Measurements from ENCODE around the gene FAM47A. TPM values are rescaled to one million over a fixed set of nuclear protein-coding genes. Genes with fewer than 3 reads are reported as not detected.

The FAM47A gene
- total RNA-seq, 4 donors from 2014 or later = not detected

DNA sequence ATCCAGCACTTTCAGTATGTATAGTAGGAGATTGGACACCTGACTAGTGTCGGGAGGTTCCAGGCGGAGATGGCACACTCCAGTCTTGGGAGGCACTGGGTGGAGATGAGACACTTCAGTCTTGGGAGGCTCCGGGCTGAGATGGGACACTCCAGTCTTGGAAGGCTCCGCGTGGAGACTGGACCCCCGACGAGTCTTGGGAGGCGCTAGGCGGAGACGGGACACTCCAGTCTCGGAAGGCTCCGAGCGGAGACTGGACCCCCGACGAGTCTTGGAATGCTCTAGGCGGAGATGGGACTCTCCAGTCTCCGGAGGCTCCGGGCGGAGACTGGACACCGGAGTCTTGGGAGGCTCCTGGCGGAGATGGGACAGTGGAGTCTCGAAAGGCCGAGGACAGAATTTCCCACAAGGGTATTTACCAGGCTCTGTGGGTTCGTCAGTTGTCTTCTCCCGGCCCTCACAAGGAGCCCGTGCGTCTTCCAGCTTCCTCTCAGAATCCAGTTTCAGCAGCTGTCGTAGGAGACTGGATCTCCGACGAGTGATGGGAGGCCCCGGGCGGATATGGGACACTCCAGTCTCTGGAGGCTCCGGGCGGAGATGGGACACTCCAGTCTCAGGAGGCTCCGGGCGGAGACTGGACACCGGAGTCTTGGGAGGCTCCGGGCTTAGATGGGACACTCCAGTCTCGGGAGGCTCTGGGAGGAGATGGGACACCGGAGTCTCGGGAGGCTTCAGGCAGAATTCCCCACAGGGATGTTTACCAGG lies 952 bp downstream of the FAM47A start:
- H3K36me3 ChIP-seq = no peaks in the 10 kb centered on the region
- no peaks in the 10 kb centered on the region for H3K27me3 ChIP-seq
- peak in 1 of 2 donors; percentile 33 for DNase-seq (ENCODE audit: low spot score in 2 of 2)
- no peak overlapping the region for H3K4me3 ChIP-seq
- no peaks in the 10 kb centered on the region for H3K4me1 ChIP-seq
- 95% methylated on average over 41 of the region's 41 CpGs for WGBS
- H3K27ac ChIP-seq = no peak overlapping the region
- TF ChIP-seq, protein P1, sequence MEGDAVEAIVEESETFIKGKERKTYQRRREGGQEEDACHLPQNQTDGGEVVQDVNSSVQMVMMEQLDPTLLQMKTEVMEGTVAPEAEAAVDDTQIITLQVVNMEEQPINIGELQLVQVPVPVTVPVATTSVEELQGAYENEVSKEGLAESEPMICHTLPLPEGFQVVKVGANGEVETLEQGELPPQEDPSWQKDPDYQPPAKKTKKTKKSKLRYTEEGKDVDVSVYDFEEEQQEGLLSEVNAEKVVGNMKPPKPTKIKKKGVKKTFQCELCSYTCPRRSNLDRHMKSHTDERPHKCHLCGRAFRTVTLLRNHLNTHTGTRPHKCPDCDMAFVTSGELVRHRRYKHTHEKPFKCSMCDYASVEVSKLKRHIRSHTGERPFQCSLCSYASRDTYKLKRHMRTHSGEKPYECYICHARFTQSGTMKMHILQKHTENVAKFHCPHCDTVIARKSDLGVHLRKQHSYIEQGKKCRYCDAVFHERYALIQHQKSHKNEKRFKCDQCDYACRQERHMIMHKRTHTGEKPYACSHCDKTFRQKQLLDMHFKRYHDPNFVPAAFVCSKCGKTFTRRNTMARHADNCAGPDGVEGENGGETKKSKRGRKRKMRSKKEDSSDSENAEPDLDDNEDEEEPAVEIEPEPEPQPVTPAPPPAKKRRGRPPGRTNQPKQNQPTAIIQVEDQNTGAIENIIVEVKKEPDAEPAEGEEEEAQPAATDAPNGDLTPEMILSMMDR (IDR thresholded peaks at IDR 0.05) = no peak
- TF ChIP-seq EP300 (IDR thresholded peaks at IDR 0.05) (no peak), POLR2AphosphoS5 (IDR thresholded peaks at IDR 0.05) (no peak), POLR2A (IDR thresholded peaks at IDR 0.05) (no peak)
- no peaks in the 10 kb centered on the region for H3K9me3 ChIP-seq

DNA sequence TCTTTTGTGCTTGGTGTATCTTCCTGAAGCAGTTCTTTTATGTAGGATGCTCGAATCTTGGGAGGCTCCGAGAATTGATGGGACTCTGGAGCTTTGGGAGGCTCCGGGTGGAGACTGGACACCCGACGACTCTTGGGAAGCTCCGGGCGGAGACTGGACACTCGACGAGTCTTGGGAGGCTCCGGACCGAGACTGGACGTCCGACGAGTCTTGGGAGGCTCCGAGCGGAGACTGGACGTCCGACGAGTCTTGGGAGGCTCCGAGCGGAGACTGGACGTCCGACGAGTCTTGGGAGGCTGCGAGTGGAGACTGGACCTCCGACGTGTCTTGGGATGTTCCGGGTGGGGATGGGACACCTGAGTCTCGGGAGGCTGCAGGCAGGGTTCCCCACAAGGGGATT lies 1.6 kb downstream of the FAM47A start:
- Histone ChIP-seq H3K27me3 (no peaks in the 10 kb centered on the region), H3K4me1 (no peaks in the 10 kb centered on the region), H3K36me3 (no peaks in the 10 kb centered on the region), H3K4me3 (no peak overlapping the region), H3K9me3 (no peaks in the 10 kb centered on the region), H3K27ac (no peak overlapping the region)
- TF ChIP-seq, protein P1 (IDR thresholded peaks at IDR 0.05) = no peak
- TF ChIP-seq EP300 (IDR thresholded peaks at IDR 0.05) = no peak
- no peak for TF ChIP-seq POLR2A (IDR thresholded peaks at IDR 0.05)
- no peak for TF ChIP-seq POLR2AphosphoS5 (IDR thresholded peaks at IDR 0.05)
- DNase-seq (ENCODE audit: low spot score in 2 of 2) = no peak
- WGBS = 93% methylated on average over 29 of the region's 29 CpGs

DNA sequence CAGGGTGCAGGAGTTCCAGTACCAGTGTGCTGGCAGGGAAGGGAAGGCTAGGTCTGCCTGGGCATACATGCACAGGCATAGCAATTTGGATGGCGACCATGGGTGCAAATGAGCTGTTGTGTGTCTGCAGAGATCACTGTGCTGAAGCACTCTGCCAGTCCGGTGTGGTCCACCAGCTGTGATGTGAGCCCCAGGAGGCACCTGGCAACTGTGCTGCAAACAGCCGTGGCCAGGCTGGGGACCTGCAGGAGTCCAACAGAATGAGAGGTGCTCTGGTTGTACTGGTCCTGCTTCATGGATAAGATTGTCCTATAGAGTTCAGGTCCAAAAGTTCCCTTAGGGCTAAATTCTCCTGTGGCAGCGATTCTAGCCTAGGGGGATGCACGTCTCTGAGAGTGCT lies 6.1 kb downstream of the FAM47A start:
- Histone ChIP-seq H3K4me3 (no peak overlapping the region), H3K36me3 (no peaks in the 10 kb centered on the region), H3K27ac (no peak overlapping the region), H3K4me1 (no peaks in the 10 kb centered on the region), H3K27me3 (no peaks in the 10 kb centered on the region), H3K9me3 (no peaks in the 10 kb centered on the region)
- DNase-seq (ENCODE audit: low spot score in 2 of 2) = peak in 1 of 2 donors; percentile 29
- 69% methylated on average over 2 of the region's 5 CpGs for WGBS
- TF ChIP-seq POLR2A (IDR thresholded peaks at IDR 0.05) (no peak), POLR2AphosphoS5 (IDR thresholded peaks at IDR 0.05) (no peak), EP300 (IDR thresholded peaks at IDR 0.05) (no peak)
- TF ChIP-seq, protein P1 (IDR thresholded peaks at IDR 0.05) = no peak

DNA sequence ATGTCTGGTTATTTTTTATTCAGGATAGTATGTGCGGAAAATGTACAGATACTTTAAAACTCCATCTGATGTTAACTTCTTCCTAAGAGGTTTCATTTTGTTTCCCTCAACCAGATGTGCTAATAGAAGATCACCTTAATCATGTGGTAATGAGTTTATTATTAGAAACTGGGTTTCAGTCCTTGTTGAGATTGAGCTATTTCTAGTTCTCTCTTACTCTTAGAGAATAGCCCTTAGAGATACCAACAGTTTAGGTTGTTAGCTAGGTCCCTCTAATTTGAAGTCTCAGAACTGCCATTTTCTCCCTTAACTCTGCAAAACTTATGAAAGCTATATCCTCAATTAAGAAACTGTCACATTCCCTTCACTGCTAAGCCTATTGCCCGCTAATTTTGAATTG lies 13.0 kb downstream of the FAM47A start:
- H3K36me3 ChIP-seq = no peaks in the 10 kb centered on the region
- TF ChIP-seq POLR2AphosphoS5 (IDR thresholded peaks at IDR 0.05) (no peak), EP300 (IDR thresholded peaks at IDR 0.05) (no peak), POLR2A (IDR thresholded peaks at IDR 0.05) (no peak)
- TF ChIP-seq, protein P1 (IDR thresholded peaks at IDR 0.05) = no peak
- 82% methylated on average over 2 of the region's 2 CpGs for WGBS

DNA sequence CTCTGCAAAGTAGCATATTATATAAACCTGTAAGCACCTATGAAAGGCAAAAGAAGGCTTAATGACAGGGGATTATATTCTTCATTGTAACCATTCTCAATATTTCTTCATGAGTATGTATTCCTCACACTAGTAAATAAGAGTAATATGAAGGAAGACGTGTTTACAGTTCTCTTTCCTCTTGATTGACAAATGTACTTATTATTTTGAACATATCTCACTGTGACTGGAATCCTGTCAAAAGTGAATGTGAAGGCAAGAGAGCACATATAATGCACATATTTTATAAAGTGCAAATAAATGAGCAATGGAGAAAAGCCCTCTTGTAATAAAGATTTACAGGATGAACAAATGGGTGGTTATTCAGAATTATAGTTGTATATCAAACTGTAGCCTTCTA lies 19.7 kb downstream of the FAM47A start:
- TF ChIP-seq POLR2AphosphoS5 (IDR thresholded peaks at IDR 0.05) (no peak), EP300 (IDR thresholded peaks at IDR 0.05) (no peak)
- TF ChIP-seq, protein P1 (IDR thresholded peaks at IDR 0.05) = no peak
- Histone ChIP-seq H3K4me1 (no peaks in the 10 kb centered on the region), H3K27ac (no peak overlapping the region), H3K4me3 (no peak overlapping the region), H3K27me3 (no peaks in the 10 kb centered on the region), H3K36me3 (no peaks in the 10 kb centered on the region), H3K9me3 (no peaks in the 10 kb centered on the region)
- WGBS = 50% methylated on average over 1 of the region's 1 CpG
- no peak for DNase-seq (ENCODE audit: low spot score in 2 of 2)

More for the DNA sequence above, 13.0 kb downstream of the FAM47A start:
- Histone ChIP-seq H3K9me3 (no peaks in the 10 kb centered on the region), H3K4me1 (no peaks in the 10 kb centered on the region), H3K27ac (no peak overlapping the region), H3K27me3 (no peaks in the 10 kb centered on the region), H3K4me3 (no peak overlapping the region)
- DNase-seq (ENCODE audit: low spot score in 2 of 2) = no peak

All from suprapubic skin (tissue), 4 donors.